ENCODE results near the gene CAMTA1.

The CAMTA1 gene

DNA sequence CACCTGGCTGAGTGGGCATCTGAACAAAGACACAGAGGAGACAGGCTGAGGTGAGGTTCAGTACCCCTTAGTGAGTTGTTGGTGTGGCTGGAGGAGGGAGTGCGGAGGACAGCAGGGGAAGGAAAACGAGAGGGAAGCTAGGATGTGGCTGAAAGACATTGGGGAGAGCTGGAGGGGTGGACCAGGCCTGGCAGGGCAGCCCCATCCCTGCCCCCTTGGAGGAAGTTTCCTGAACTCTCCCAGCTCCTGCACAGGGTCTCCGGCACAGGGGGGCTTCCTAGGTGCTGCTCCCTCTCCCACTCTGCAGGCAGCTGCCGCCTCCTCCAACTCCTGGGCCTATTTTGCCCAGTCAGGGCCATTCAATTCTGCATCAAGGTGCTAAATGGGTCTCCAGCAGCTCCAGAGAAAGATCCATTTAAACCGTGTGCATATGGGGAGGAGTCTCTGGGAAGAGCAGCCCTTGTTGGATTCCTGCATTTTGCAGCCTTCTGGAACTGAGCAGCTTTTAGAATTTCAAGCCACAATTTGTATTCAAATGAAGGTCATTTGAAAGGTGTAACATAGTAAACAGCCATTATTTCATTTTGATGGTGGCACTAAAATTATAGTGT, 193.9 kb downstream of the CAMTA1 start:
- no peak for DNase-seq (ENCODE audit: low read depth)

DNA sequence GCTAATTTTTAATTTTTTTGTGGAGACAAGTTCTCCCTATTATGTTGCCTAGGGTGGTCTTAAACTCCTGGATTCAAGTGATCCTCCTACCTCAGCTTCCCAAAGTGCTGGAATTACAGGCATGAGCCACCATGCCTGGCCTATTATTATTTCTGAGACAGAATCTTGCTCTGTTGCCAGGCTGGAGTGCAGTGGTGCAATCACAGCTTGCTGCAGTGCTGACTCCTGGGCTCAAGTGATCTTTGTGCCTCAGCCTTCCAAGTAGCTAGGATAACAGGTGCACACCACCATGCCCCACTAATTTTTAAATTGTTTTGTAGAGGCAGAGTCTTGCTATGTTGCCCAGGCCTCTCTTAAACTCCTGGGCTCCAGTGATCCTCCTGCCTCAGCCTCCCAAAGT, 196.3 kb downstream of the CAMTA1 start:
- no peak for DNase-seq (ENCODE audit: low read depth)

DNA sequence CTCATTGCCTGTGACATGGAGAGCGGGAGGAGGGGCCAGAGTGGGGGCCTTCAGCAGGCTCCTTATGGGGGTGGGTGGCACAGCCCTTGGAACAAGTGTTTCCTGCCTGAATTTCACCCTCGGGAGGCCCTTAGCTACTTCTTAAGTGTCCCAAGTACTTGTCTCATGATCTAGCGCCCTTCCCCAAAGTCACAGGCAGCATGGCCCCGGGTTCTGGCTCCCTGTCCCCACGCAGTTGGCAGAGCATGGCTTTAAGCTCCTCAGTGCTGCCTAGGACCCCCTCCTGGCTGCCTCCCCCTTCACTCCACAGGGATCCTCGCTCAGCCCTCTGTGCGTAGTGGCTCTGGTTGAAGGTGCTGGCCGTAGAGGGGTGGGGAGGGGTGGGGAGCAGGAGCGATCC, 197.2 kb downstream of the CAMTA1 start:
- no peak for DNase-seq (ENCODE audit: low read depth)

DNA sequence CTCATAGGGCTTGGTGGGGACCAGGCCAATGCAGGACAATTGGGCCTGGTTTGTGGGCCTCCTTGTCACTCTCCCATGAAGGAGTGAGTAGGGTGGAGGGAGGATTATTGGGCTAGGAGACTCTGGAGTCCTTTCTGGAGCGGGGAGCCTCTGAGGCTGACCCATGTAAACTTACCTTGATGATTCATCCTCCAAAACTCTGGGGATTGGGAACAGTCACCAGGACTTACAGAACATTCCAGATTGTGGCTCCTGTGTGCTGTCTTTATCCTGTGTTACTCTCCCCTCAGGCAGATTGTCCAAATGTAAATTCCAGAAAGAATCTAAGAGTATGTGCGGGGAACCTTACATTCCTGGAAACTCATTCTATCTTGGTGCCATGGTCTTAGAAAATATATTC, 197.6 kb downstream of the CAMTA1 start:
- no peak for DNase-seq (ENCODE audit: low read depth)

DNA sequence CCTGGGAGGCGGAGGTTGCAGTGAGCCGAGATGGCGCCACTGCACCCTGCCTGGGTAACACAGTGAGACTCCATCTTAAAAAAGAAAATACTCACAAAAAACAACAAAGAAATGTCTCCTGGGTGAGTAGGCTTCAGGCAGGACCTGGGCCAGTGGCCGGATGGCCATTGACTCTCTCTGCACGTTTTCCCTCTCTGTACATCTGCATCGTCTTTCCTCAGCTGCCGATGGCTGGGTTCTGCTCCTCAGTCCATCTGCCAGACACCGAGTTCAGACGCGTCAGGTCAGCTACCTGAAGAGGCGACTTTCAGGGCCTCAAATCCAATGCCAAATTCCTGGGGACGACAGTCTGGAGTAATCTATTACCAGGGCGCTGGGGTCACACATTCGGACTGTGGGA, 199.3 kb downstream of the CAMTA1 start:
- no peak for DNase-seq (ENCODE audit: low read depth)

DNA sequence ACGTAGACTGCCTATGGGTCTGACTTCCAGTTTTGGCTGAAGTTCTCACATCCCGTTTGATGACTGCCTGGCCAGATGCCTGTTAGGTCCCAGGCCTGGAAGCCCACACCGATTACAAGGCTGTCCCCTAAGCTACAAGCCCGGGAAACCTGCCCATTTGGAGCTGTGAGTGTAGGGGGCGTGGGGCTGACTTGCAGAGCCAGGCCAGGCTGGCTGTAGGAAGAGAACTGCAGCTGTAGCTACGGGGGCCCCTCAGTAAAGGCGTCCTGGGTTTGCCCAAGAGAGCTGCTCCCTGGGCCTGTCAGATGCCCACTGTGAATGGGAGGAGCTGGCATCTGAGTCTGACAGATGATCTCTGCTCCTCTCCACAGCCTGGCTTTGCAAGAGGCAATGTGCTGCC, 199.7 kb downstream of the CAMTA1 start:
- no peak for DNase-seq (ENCODE audit: low read depth)

DNA sequence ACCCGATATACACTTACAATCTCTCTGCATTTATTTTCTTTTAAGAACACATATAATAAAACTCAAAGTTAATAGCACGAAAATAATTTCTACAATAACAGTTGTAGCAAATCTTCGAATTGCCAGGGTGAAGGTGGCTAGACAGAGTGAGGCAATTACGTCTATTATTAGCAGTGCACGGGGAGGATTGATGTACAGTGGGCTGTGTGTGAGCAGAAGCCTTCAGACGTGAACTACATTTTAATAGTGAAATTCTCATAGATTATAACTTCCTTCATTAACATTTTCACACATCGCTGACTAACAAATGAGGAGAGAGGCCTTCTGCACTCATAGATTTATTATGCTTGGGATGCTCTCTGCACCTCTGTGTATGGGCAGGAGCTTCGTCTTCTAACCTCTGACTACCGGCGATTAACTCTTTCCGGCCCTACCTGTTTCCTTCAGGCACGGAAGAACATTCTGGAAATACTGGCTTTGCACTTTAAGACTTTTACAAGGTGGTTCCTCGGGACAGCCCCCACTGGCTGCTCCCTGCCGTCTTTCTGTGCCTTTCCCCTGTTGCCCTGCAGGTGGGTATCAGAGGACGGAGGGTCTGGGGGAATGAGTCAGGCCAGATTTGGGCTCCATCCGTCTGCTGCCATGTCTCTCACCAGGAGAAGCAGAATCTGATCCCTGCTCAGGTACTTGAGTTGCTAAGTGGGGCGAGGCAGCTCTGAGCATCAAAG, 200.5 kb downstream of the CAMTA1 start:
- DNase-seq (ENCODE audit: low read depth), result no peak

DNA sequence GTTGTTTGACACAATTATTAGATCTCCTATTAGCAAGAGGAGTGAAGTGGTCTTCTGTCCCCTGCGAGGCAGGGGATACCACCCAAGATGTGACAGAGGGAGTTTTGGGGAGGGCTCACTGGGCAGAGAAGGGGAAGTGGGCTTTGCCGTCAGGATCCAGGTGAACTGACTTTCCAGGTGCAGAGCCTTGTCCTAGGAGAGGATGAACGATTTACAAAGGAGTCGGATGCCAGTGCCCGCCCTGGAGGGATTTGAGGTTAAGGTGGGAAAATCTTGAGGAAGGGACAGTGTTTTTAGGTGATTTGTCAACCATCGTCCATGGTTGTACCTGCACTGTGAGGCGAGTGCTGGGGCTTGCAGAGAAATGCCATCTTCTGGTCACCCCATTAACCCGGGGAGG, 201.0 kb downstream of the CAMTA1 start:
- DNase-seq (ENCODE audit: low read depth), result no peak

DNA sequence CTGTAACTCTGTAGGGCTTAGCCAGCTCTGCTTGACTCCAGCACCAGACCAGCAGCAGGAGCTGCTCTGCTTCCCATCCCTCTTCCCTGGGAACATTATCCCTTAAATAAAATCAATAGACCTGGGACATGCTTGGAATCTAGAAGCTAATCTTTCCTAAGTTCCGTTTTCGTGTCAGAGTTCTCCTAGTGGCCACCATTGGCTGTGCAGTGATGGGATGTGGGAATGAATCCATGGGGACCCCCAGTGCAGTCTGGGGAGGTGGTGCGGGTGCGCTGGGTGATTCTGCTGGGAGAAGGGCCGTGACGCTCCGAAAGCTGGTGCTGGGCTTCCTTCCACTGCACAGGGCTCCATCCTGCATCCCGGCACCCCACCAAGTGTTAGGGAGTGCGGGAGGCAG, 202.7 kb downstream of the CAMTA1 start:
- DNase-seq (ENCODE audit: low read depth), result no peak

DNA sequence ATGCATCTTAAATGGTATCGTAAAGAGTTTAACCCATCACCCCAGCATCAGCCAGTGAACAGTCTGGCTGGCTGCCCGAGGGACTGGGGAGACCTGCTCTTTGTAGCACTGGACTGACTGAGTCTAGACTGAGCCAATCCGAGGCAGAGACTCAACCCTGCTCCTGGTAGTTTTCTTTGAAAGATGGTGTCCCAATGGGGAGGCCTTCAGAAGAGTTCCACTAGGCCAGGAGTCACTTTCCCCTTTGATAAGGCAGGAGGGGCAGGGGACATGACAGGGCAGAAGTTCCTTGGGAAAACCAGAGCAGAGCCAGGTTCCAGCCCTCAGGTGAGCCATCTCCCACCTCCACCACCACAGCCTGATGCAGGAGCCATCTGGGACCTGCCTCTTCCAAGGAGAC, 203.5 kb downstream of the CAMTA1 start:
- DNase-seq (ENCODE audit: low read depth), result no peak

DNA sequence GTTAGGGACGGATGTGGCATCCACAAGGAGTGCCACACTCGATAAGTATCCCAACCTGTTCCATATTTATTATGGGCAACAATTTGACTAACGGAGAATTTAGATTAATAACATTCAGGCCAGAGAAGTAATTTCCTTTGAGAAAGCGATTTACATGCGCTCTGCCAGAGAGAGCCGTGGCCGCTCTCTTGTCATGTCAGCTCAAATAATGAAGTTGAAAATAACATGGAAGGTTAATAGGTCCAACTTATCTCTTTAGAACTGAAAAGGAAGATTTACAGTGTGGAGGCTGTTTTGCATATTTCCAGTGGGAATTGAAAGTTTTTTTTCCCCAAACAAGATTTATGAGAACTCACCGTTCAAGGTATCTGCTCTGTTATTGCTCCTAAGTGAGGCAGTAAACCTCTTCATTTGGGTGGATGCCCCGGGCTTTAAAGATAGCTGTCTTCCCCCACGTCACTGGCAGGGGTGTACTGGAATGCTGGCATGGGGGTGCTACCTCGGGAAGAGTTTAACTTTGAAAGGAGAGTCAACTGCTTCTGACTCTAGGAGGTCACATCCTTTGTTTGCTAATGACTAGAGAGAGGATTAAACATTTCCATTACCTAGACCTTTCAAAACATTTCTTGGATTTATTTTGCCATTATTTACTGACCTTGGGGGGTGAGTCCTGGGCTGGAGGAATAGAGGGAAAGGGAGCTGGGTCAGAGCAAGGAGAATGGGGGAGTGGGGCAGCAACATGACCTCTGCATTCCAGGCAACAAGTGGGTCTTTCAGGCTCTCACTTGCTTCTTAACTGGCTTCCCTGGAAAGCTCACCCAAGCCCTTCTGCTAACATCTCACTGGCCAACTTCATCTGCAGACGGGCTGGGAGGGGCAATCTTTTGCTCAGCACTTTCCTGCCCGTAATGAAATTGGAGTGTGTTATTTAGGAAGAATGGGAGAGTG, 204.2 kb downstream of the CAMTA1 start:
- DNase-seq (ENCODE audit: low read depth), result no peak

DNA sequence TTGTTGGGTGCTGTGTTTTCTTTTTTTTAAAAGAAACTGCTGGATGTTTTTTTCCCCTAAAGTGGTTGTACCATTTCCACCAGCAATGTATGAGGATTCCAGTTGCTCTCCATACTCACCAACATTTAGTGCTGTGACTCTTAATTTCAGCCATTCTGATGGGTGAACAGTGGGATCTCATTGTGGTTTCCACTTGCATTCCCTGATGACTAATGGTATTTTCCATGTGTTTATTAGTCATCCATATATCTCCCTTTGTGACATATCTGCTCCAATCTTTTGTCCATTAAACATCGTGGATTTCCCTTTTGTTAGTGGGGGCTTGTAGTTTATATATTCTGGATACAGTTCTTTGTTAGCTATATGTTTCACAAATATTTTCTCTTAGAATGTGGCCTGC, 206.0 kb downstream of the CAMTA1 start:
- peak; percentile 88 for DNase-seq (ENCODE audit: low read depth)

DNA sequence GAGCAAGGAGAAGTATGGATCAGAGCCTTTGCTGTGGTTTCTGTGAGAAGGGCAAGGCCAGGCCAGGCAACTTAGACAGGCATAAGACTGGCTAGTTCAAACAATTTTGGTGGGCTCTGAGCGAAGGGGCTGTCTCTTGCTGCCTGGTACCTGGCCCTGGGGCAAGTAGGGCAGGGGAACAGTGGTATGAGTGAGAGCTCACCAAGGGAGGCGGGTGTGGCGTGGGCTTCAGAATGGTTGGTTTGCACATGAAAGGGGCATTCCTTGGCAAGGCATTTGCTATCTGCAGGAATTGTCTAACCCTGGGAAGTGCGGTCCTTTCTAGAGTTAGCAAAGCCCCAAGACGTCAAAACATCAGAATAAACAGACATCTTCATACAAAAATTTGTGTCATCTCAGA, 210.5 kb downstream of the CAMTA1 start:
- DNase-seq (ENCODE audit: low read depth), result no peak

DNA sequence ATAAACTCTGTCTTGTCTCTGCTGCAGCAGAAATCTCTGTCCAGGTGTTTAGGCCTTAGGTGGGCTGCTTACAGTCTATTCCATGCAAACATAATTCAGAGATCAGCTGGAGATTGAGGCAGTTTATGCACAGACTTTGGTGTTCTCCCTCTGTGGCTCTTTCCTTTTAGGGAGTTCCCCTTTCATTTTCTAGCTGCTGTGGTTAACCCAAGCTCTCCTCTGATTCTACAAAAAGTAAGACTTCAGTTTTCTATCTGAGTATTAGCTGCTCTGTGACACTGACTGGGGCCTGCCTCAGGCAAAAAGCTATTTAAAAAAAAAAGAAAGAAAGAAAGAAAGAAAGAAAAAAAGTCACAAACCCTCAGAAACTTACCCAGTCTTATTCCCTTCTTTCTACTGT, 211.1 kb downstream of the CAMTA1 start:
- no peak for DNase-seq (ENCODE audit: low read depth)

DNA sequence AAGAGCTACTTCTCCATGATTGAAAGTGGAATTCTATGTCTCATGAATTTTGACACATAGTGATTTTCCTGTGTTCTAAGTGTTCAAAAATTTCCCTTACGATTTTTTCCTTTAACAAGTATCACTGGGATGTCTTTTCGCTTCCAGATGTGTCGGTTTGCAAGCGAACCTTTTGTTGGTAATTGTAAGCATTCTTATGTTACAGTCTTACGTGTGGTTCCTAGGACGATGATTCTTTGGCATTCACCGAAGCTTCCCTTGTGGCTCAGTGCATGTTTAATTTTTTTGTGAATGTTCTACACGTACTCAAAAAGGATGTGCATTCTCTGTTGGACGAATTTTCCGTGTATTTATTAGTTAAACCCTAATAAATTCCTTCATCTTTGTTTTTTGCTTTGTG, 211.6 kb downstream of the CAMTA1 start:
- DNase-seq (ENCODE audit: low read depth), result no peak

DNA sequence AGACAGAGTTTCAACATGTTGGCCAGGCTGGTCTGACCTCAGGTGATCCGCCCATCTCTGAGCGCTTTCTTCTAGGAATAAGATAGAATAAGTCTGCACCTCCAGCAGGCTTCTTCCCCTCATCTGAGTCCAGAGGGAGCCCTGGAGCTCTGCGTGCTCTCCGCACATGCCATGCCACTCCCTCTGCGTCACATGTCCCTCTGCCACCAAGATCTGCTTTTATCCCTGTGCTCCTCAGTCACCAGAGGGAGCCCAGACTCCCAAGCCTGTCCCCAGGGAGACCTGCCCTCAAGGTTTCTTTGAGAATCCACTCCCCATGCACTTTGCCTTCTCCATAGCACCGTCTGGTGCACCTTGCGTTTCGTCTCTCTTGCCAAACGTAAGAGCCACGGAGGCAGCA, 213.0 kb downstream of the CAMTA1 start:
- no peak for DNase-seq (ENCODE audit: low read depth)

DNA sequence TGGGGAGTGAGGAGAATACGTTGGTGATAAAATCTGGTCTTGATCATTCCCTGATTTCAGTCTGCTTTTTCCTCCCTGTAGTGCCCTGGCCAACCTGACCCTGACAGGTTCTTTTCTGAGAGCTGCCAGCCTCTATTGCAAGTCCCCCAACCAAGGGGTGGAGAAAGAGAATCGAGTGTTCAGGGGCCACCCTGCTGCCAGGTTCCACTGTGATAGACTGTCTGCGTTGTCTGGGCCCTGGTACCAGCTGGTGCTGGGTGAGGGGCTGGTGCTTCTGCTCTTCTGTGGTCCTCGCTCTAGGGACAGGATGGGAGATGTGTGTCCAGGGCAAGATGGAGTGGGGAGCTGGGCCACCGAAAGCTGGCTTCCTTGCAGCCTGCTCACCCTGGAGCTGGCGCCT, 214.6 kb downstream of the CAMTA1 start:
- DNase-seq (ENCODE audit: low read depth), result no peak

DNA sequence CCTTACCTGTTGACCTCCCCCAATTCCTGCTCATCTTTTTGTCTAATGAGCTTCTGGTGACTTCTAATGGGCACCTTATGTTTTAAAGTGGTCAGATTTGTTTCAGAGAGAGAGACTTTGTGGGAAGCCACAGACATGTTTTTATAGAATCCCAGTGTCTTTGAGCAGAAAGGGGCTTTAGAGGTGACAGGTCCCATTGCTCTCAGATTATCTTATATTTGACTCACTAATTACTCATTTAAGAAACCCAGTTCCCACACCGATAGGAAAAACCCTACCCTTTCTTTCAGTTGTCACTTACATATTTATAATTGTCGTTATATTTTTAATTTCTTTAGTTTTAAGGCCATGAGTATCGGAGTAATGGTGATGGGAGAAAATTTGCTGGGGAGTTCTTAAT, 215.5 kb downstream of the CAMTA1 start:
- DNase-seq (ENCODE audit: low read depth), result no peak

DNA sequence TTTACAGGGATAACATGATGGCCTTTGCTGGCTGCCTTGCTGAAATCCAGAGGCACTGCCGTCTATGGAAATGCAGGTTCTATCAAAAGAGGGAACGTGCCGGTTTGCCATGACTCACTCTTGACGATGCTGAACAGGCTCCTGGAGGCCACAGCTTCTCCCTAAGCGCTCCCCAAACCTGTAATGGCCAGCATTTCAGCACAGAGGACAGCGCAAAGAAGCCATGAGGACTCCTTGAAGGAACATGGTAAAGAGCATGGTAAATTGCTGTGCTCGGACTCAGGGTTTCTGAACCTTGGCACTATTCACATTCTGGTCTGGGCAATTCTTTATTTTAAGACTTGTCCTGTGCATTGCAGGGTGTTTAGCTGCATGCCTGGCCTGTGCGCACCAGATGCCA, 217.5 kb downstream of the CAMTA1 start:
- no peak for DNase-seq (ENCODE audit: low read depth)

DNA sequence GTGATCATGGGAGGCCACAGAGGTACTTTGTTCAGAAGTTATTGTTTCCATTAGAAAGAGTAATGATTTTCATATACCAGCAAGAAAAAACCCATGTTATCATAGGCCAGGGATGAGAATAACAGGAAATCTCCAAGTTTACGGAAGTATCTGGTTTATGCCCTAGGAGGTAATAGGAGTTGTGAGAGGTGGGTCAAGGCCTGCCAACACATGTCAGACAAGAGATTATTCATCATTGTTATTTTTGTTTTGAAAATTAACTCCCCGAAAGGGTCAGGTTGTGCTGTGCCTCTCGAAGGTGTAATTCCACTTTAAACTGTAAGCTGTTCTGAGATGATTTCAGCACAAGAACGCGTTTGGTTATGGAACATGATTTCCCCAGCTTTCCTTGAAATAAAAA, 218.4 kb downstream of the CAMTA1 start:
- DNase-seq (ENCODE audit: low read depth), result no peak

DNA sequence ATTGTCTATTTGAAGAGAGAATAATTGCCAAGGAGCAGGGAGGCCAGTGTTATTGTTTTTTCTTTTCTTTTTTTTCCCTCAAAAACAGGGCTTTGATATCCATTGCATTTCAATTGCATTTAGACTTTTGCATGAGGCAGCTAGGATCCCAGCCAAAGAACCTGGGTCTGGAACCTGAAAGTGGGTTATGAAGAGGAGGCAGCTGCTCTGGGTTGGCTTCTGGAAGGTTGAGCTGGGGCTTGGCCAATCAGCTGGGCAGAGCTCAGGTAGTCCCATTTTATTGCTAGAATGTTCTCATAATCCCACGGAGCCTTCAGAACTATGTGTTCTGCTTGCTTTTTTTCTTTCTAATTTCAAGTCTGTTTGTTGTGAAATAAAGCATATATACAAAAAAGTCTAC, 218.9 kb downstream of the CAMTA1 start:
- no peak for DNase-seq (ENCODE audit: low read depth)

DNA sequence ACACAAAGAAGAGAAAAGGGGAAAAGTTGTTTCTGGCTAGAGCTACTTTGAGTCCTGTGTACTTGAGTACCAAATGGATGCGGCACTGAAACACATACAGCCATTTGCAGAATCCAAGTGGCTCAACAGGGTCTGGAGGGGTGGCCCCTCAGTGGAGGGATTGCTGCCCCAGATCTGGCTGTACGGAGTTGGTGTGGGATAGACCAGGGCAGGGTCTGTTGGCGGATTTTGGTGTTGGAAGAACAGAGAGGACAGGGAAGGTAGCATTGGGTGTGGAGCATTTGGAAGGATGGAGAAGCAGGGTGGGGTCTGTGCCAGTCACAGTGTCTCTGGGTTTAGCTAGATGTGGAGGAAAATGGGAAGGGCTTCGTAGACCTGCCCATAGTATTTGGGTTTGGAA, 220.5 kb downstream of the CAMTA1 start:
- DNase-seq (ENCODE audit: low read depth), result no peak

All from ELR (cell line).